SH-SY5Y (cell line): ENCODE data around the gene DSCAM.

Experiments
- GATA2 ChIP-seq: IDR thresholded peaks from 2 replicates; pipeline ENCODE4 v1.6.1; 2011; ENCODE audit warnings: mild to moderate bottlenecking, low read depth, low read length
- GATA3 ChIP-seq: IDR thresholded peaks from 2 replicates; pipeline ENCODE4 v1.6.1; 2011; ENCODE audit warnings: low read depth, mild to moderate bottlenecking, low read length, moderate library complexity

The DSCAM gene

GRCh38 chr21:40846587-40847411, at the start of gene DSCAM:
DSCAM (minus strand) TSS chr21:40847158; CDS start chr21:40846661, 497 bp downstream.
- no peak for TF ChIP-seq GATA3
- TF ChIP-seq GATA2: no peak

- TF ChIP-seq GATA3: no peak
- no peak for TF ChIP-seq GATA2
Observed at GRCh38 chr21:40886931-40887330, 40.0 kb upstream of the DSCAM start.

- TF ChIP-seq GATA3 (no peak), GATA2 (no peak)
Observed at GRCh38 chr21:40886006-40886405, 39.0 kb upstream of the DSCAM start.

- TF ChIP-seq GATA2 (no peak), GATA3 (no peak)
Observed at GRCh38 chr21:40882192-40882915, 35.4 kb upstream of the DSCAM start.

GRCh38 chr21:40881767-40882166, 34.8 kb upstream of the DSCAM start:
- TF ChIP-seq GATA3 (no peak), GATA2 (no peak)

GRCh38 chr21:40871099-40871498, 24.1 kb upstream of the DSCAM start:
- TF ChIP-seq GATA2 (no peak), GATA3 (no peak)

- no peak for TF ChIP-seq GATA3
Observed at GRCh38 chr21:40863839-40864238, 16.9 kb upstream of the DSCAM start.

- no peak for TF ChIP-seq GATA2
- TF ChIP-seq GATA3: no peak
Observed at GRCh38 chr21:40858517-40858916, 11.6 kb upstream of the DSCAM start.

- TF ChIP-seq GATA3 (no peak), GATA2 (no peak)
Observed at GRCh38 chr21:40853956-40854688, 7.2 kb upstream of the DSCAM start.

GRCh38 chr21:40852563-40852962, 5.6 kb upstream of the DSCAM start:
- no peak for TF ChIP-seq GATA2
- no peak for TF ChIP-seq GATA3

- TF ChIP-seq GATA3 (no peak), GATA2 (no peak)
Observed at GRCh38 chr21:40851749-40852148, 4.8 kb upstream of the DSCAM start.

- no peak for TF ChIP-seq GATA3
- no peak for TF ChIP-seq GATA2
Observed at GRCh38 chr21:40850071-40850470, 3.1 kb upstream of the DSCAM start.

- TF ChIP-seq GATA3: no peak
- no peak for TF ChIP-seq GATA2
Observed at GRCh38 chr21:40847951-40848350, 993 bp upstream of the DSCAM start.

- TF ChIP-seq GATA3: no peak
- no peak for TF ChIP-seq GATA2
Observed at GRCh38 chr21:40846103-40846502, 855 bp downstream of the DSCAM start.
